Astrocyte of the cerebellum (primary cell): ENCODE measurements around the gene DNASE2.

Experiments used
- DNase-seq: peaks from one replicate; pipeline ENCODE4 v3.0.0-alpha.2; 2011; ENCODE audit warnings: low read depth
- H3K4me3 ChIP-seq: 2 replicates; pipeline ENCODE4 v1.5.1; 2011; ENCODE audit warnings: mild to moderate bottlenecking, low read depth, low read length, moderate library complexity
- CTCF ChIP-seq: IDR thresholded peaks from 2 replicates; pipeline ENCODE4 v1.5.1; 2012; ENCODE audit warnings: low read length, low read depth, moderate library complexity, mild to moderate bottlenecking; ENCODE audit errors: missing control alignments
- in situ Hi-C: cut with HindIII; loops from 2 replicates; pipeline ENCODE4 v1.10.0; 2017; ENCODE audit warnings: low sequenced_read_pairs

DNASE2 gene

GRCh38 chr19:12886651-12886968, 5.4 kb upstream of the DNASE2 start:
- DNase-seq = no peak
- no peak for TF ChIP-seq CTCF
- H3K4me3 ChIP-seq = no peak overlapping the region
- in situ Hi-C loops = no loop called here

GRCh38 chr19:12885749-12886650, 4.8 kb upstream of the DNASE2 start:
- no peak for TF ChIP-seq CTCF
- no peak for DNase-seq
- H3K4me3 ChIP-seq = peak overlapping the region; percentile 10

GRCh38 chr19:12884926-12885748, 3.9 kb upstream of the DNASE2 start:
- DNase-seq = no peak
- H3K4me3 ChIP-seq = peak overlapping the region; percentile 10
- in situ Hi-C loops = no loop called here
- peak; percentile 45 for TF ChIP-seq CTCF

More at GRCh38 chr19:12885749-12886650, 4.8 kb upstream of the DNASE2 start:
- in situ Hi-C loops = no loop called here

- H3K4me3 ChIP-seq = no peak overlapping the region
- no peak for DNase-seq
- TF ChIP-seq CTCF = no peak
- in situ Hi-C loops = no loop called here
Measured at GRCh38 chr19:12884627-12884925, 3.3 kb upstream of the DNASE2 start.

- H3K4me3 ChIP-seq = no peak overlapping the region
- TF ChIP-seq CTCF = no peak
- in situ Hi-C loops = no loop called here
- DNase-seq = no peak
Measured at GRCh38 chr19:12884202-12884601, 3.0 kb upstream of the DNASE2 start.

GRCh38 chr19:12882589-12882988, 1.3 kb upstream of the DNASE2 start:
- no peak overlapping the region for H3K4me3 ChIP-seq
- in situ Hi-C loops = no loop called here
- no peak for TF ChIP-seq CTCF
- no peak for DNase-seq
